Measurements from ENCODE around the gene DAAM1. TPM values are rescaled to one million over a fixed set of nuclear protein-coding genes. Genes with fewer than 3 reads are reported as not detected.
A peak's percentile ranks its signal among the peaks of the same experiment; 100 is the strongest.

The DAAM1 gene
- total RNA-seq, 1 donor from 2014 or later: 67.6 TPM

- intact Hi-C loops (cut with DNase I): no loop called here
- TF ChIP-seq, protein P1, sequence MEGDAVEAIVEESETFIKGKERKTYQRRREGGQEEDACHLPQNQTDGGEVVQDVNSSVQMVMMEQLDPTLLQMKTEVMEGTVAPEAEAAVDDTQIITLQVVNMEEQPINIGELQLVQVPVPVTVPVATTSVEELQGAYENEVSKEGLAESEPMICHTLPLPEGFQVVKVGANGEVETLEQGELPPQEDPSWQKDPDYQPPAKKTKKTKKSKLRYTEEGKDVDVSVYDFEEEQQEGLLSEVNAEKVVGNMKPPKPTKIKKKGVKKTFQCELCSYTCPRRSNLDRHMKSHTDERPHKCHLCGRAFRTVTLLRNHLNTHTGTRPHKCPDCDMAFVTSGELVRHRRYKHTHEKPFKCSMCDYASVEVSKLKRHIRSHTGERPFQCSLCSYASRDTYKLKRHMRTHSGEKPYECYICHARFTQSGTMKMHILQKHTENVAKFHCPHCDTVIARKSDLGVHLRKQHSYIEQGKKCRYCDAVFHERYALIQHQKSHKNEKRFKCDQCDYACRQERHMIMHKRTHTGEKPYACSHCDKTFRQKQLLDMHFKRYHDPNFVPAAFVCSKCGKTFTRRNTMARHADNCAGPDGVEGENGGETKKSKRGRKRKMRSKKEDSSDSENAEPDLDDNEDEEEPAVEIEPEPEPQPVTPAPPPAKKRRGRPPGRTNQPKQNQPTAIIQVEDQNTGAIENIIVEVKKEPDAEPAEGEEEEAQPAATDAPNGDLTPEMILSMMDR (IDR thresholded peaks at IDR 0.05): no peak
- peaks cover 0 to 35% of the 10 kb centered on the region in 2 donors for H3K4me1 ChIP-seq
Observed at GRCh38 chr14:59229653-59230406, 41.4 kb downstream of the DAAM1 start.

DNA sequence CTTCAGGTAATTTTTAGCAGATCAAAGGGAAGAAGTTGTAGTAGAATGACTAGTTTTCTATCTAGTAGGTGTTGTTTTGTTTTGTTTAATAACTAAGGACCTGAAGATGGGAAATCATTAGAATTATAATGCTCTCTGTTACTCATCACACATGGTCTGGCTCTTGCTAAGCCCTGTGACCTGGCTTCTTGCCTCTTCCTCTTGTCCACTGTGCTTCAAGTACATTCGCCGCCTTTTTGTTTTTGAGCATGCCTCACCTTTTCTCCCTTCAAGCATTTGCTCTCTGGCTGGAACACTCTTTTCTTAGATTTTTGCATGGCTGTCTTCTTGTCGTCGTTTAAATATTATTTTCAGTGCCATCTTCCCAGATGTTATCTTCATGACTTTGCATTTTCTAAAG lies 47.7 kb downstream of the DAAM1 start:
- Histone ChIP-seq H3K4me3 (no peak overlapping the region), H3K36me3 (no peaks in the 10 kb centered on the region), H3K4me1 (peaks cover 0 to 17% of the 10 kb centered on the region in 2 donors), H3K9me3 (no peaks in the 10 kb centered on the region), H3K27ac (no peak overlapping the region), H3K27me3 (no peaks in the 10 kb centered on the region)
- DNase-seq (ENCODE audit: low spot score in 2 of 2): no peak
- TF ChIP-seq, protein P1 (IDR thresholded peaks at IDR 0.05): no peak
- intact Hi-C loops (cut with DNase I): no loop called here

More at GRCh38 chr14:59229653-59230406, 41.4 kb downstream of the DAAM1 start:
- no peaks in the 10 kb centered on the region for H3K36me3 ChIP-seq
- DNase-seq (ENCODE audit: low spot score in 2 of 2): no peak
- H3K4me3 ChIP-seq: no peak overlapping the region
- no peaks in the 10 kb centered on the region for H3K27me3 ChIP-seq
- H3K27ac ChIP-seq: no peak overlapping the region
- H3K9me3 ChIP-seq: no peaks in the 10 kb centered on the region

- H3K27ac ChIP-seq: peak overlapping the region in 1 of 2 donors; percentile 7
Observed at GRCh38 chr14:59238216-59238615, 49.7 kb downstream of the DAAM1 start.

GRCh38 chr14:59239022-59239421 lies 50.6 kb downstream of the DAAM1 start:
- intact Hi-C loops (cut with DNase I): no loop called here
- H3K27ac ChIP-seq: no peak overlapping the region

More at GRCh38 chr14:59238216-59238615, 49.7 kb downstream of the DAAM1 start:
- H3K4me3 ChIP-seq: no peak overlapping the region
- intact Hi-C loops (cut with DNase I): no loop called here
- no peak for DNase-seq (ENCODE audit: low spot score in 2 of 2)
- no peaks in the 10 kb centered on the region for H3K27me3 ChIP-seq
- H3K36me3 ChIP-seq: no peaks in the 10 kb centered on the region
- TF ChIP-seq, protein P1 (IDR thresholded peaks at IDR 0.05): no peak
- H3K9me3 ChIP-seq: no peaks in the 10 kb centered on the region
- H3K4me1 ChIP-seq: peaks cover 0 to 17% of the 10 kb centered on the region in 2 donors

GRCh38 chr14:59240356-59240755 lies 51.9 kb downstream of the DAAM1 start:
- Histone ChIP-seq H3K27ac (no peak overlapping the region), H3K27me3 (no peaks in the 10 kb centered on the region), H3K4me3 (no peak overlapping the region), H3K36me3 (no peaks in the 10 kb centered on the region), H3K9me3 (no peaks in the 10 kb centered on the region), H3K4me1 (peaks cover 0 to 17% of the 10 kb centered on the region in 2 donors)
- intact Hi-C loops (cut with DNase I): no loop called here
- TF ChIP-seq, protein P1 (IDR thresholded peaks at IDR 0.05): no peak
- no peak for DNase-seq (ENCODE audit: low spot score in 2 of 2)

More at GRCh38 chr14:59239022-59239421, 50.6 kb downstream of the DAAM1 start:
- H3K9me3 ChIP-seq: no peaks in the 10 kb centered on the region
- H3K4me3 ChIP-seq: no peak overlapping the region
- TF ChIP-seq, protein P1 (IDR thresholded peaks at IDR 0.05): no peak
- no peaks in the 10 kb centered on the region for H3K36me3 ChIP-seq
- peaks cover 0 to 17% of the 10 kb centered on the region in 2 donors for H3K4me1 ChIP-seq
- no peak for DNase-seq (ENCODE audit: low spot score in 2 of 2)
- no peaks in the 10 kb centered on the region for H3K27me3 ChIP-seq
